Osteocyte (in vitro differentiated cells): ENCODE data around the gene DBN1. TPM values are rescaled to one million over a fixed set of nuclear protein-coding genes. Genes with fewer than 3 reads are reported as not detected.

ENCODE experiments used
- DNase-seq: peaks from one replicate; pipeline ENCODE4 v3.0.0; 2021; ENCODE audit warnings: mixed read lengths; ENCODE audit not compliant: unreplicated experiment; ENCODE audit errors: extremely low spot score
- H3K27ac Mint-ChIP-seq: one replicate; pipeline ENCODE4 v1.8.0; 2021; ENCODE audit warnings: mild to moderate bottlenecking, mixed read lengths; ENCODE audit not compliant: unreplicated experiment
- H3K27me3 Mint-ChIP-seq: one replicate; pipeline ENCODE4 v1.8.0; 2021; ENCODE audit warnings: mixed read lengths; ENCODE audit not compliant: unreplicated experiment
- H3K36me3 Mint-ChIP-seq: one replicate; pipeline ENCODE4 v1.8.0; 2021; ENCODE audit warnings: mixed read lengths; ENCODE audit not compliant: unreplicated experiment
- H3K4me1 Mint-ChIP-seq: one replicate; pipeline ENCODE4 v1.8.0; 2021; ENCODE audit warnings: mixed read lengths; ENCODE audit not compliant: unreplicated experiment
- H3K4me3 Mint-ChIP-seq: one replicate; pipeline ENCODE4 v1.8.0; 2021; ENCODE audit warnings: mild to moderate bottlenecking, moderate library complexity, mixed read lengths; ENCODE audit not compliant: unreplicated experiment
- H3K9me3 Mint-ChIP-seq: one replicate; pipeline ENCODE4 v1.8.0; 2021; ENCODE audit warnings: mixed read lengths; ENCODE audit not compliant: unreplicated experiment
- CTCF ChIP-seq: fragments of 200-600 bp; sonication (generic); IDR thresholded peaks from 2 replicates; pipeline ENCODE4 v1.5.0; 2021; ENCODE audit warnings: antibody characterized with exemption, mild to moderate bottlenecking, moderate library complexity
- total RNA-seq: library from RNA; stranded (reverse); gene quantifications from 2 replicates; pipeline ENCODE4 v1.2.1, GENCODE V29; 2021

DBN1 gene
- total RNA-seq, 1 donor from 2014 or later, result 248 TPM

DNA sequence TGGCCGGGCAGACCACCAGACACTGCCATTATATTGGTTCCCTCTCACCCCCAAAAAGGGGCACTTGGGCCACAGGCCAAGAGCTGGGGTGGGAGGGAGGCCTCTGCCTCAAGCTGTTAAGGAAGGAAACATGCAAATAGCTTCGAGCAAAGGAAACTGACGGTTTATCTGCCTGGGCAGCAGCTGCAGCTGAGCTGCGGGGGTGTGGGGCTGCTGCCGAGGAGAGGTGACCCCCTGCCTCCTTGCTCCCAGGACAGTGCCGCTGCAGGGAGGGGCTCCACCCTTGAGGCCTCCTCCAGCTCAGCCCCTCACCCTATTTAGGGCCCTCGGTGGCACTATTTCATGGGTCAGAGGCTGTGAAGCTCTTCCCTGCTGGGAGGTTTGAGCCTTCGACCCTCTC, 35.4 kb upstream of the DBN1 start:
- DNase-seq, result no peak
- H3K27me3 Mint-ChIP-seq, result no peaks in the 10 kb centered on the region
- H3K4me1 Mint-ChIP-seq, result peaks cover 2% of the 10 kb centered on the region
- TF ChIP-seq CTCF, result no peak
- H3K4me3 Mint-ChIP-seq, result no peak overlapping the region
- H3K9me3 Mint-ChIP-seq, result no peaks in the 10 kb centered on the region
- H3K36me3 Mint-ChIP-seq, result peaks cover 8% of the 10 kb centered on the region
- H3K27ac Mint-ChIP-seq, result no peak overlapping the region

DNA sequence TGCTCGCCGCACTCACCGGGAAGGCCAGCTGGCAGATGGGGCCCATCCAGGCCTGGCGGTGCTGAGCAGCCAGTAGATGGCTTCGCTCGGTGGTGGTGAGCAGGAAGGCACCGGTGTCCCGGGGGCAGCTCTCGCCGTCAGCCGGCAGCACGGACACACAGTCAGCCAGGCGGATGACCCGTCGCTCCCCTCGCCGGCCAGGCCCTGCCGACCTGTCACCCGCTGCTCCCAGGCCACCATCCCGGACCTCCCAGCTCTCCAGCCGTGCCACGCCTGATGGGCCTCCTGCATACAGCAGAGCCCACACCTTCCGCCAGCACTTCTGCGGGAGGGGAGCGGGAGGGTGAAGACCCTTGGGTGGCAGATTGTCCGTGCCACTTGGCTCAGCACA, 34.8 kb upstream of the DBN1 start:
- no peaks in the 10 kb centered on the region for H3K27me3 Mint-ChIP-seq
- peaks cover 9% of the 10 kb centered on the region for H3K36me3 Mint-ChIP-seq
- peaks cover 2% of the 10 kb centered on the region for H3K4me1 Mint-ChIP-seq
- no peaks in the 10 kb centered on the region for H3K9me3 Mint-ChIP-seq
- no peak overlapping the region for H3K27ac Mint-ChIP-seq
- DNase-seq, result no peak
- no peak for TF ChIP-seq CTCF
- H3K4me3 Mint-ChIP-seq, result no peak overlapping the region

DNA sequence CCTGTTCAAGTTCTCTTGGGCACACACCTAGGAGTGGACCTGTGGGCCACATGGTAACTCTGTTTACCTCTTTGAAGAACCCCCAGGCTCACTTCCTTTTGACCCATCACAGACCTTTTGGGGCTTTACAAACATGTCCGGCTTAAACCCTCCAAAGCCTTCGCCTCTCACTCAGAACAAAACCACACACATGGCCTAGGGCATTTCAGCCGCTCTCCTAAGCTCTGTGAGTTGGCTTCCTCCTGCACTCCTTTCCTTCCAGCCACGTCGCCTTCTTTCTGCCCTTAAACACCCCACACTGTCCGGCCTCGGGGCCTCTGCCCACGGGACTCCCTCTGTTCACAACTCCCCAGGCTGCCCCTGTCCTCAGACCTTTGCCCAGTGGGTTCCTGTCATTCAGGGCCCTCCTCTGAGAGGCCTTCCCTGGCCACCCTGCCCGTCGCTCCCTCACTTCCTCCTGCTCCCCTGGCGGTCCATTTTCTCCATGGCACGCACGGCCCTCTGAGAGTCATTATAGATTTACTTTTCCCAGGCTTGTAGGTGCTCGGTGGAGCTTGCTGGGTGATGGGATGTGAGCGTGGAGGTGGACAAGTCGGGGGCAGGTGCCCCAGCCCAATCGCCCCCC, 34.3 kb upstream of the DBN1 start:
- Mint-ChIP-seq H3K4me1 (peaks cover 3% of the 10 kb centered on the region), H3K27me3 (no peaks in the 10 kb centered on the region), H3K36me3 (peaks cover 9% of the 10 kb centered on the region), H3K9me3 (no peaks in the 10 kb centered on the region), H3K27ac (peak overlapping the region; percentile 23), H3K4me3 (no peak overlapping the region)
- DNase-seq, result no peak
- TF ChIP-seq CTCF, result no peak

GRCh38 chr5:177507165-177507564, 33.7 kb upstream of the DBN1 start:
- peaks cover 9% of the 10 kb centered on the region for H3K36me3 Mint-ChIP-seq
- no peak overlapping the region for H3K27ac Mint-ChIP-seq
- no peaks in the 10 kb centered on the region for H3K27me3 Mint-ChIP-seq
- no peak for DNase-seq
- H3K4me3 Mint-ChIP-seq, result no peak overlapping the region
- no peaks in the 10 kb centered on the region for H3K9me3 Mint-ChIP-seq
- TF ChIP-seq CTCF, result peak; percentile 41
- peaks cover 8% of the 10 kb centered on the region for H3K4me1 Mint-ChIP-seq

GRCh38 chr5:177505075-177505474, 31.6 kb upstream of the DBN1 start:
- no peak overlapping the region for H3K4me3 Mint-ChIP-seq

More at GRCh38 chr5:177505075-177505474, 31.6 kb upstream of the DBN1 start:
- Mint-ChIP-seq H3K27ac (no peak overlapping the region), H3K4me1 (peaks cover 22% of the 10 kb centered on the region), H3K9me3 (no peaks in the 10 kb centered on the region), H3K27me3 (no peaks in the 10 kb centered on the region), H3K36me3 (peaks cover 2% of the 10 kb centered on the region)
- no peak for TF ChIP-seq CTCF
- no peak for DNase-seq
